Fibroblast of lung (primary cell): ENCODE measurements around the gene TUBGCP3.

ENCODE experiments used
- EZH2 ChIP-seq: IDR thresholded peaks from 2 replicates; pipeline ENCODE4 v1.5.1; 2012; ENCODE audit warnings: low read length, control low read depth, mild to moderate bottlenecking; ENCODE audit errors: missing control alignments
- TF ChIP-seq, protein P1 (sequence below), 2 donors: IDR thresholded peaks in 1 of 2; conservative IDR thresholded peaks in 1 of 2; 1 replicate in 1 of 2; 2 replicates in 1 of 2; pipeline ENCODE4 v1.5.1; 2011 to 2012; ENCODE audit warnings: low read length in 2 of 2, control low read depth in 1 of 2, inconsistent platforms in 1 of 2, low read depth in 1 of 2, mild to moderate bottlenecking in 1 of 2

- TF ChIP-seq, protein P1, sequence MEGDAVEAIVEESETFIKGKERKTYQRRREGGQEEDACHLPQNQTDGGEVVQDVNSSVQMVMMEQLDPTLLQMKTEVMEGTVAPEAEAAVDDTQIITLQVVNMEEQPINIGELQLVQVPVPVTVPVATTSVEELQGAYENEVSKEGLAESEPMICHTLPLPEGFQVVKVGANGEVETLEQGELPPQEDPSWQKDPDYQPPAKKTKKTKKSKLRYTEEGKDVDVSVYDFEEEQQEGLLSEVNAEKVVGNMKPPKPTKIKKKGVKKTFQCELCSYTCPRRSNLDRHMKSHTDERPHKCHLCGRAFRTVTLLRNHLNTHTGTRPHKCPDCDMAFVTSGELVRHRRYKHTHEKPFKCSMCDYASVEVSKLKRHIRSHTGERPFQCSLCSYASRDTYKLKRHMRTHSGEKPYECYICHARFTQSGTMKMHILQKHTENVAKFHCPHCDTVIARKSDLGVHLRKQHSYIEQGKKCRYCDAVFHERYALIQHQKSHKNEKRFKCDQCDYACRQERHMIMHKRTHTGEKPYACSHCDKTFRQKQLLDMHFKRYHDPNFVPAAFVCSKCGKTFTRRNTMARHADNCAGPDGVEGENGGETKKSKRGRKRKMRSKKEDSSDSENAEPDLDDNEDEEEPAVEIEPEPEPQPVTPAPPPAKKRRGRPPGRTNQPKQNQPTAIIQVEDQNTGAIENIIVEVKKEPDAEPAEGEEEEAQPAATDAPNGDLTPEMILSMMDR (conservative IDR thresholded peaks at IDR 0.05 in 1 of 2, IDR thresholded peaks at IDR 0.05 in 1 of 2; ENCODE audit: low read depth in 1 of 2, low read length in 2 of 2): no peak
- TF ChIP-seq EZH2: no peak
Measured at GRCh38 chr13:112572366-112572765, 15.6 kb downstream of the TUBGCP3 start.
